A673 (cell line): ENCODE measurements around the gene MORC4. TPM values are rescaled to one million over a fixed set of nuclear protein-coding genes. Genes with fewer than 3 reads are reported as not detected.
A peak's percentile ranks its signal among the peaks of the same experiment; 100 is the strongest.
"Not testable (repeated sequence)": the region's sequence is repeated elsewhere in the genome, so short reads cannot be mapped to it uniquely, and the experiment has no call there.

Experiments used
- BruUV-seq: library from RNA; stranded (reverse); fragments of 400-500 nt; replicated peaks from 2 replicates; lab custom pipeline; 2021; lab: Mats Ljungman, UMichigan
- CTCF ChIA-PET: fragments of 300-600 bp; sonication (Branson Sonifier 250); formaldehyde crosslinking; loops from one replicate; lab custom pipeline; 2022; ENCODE audit warnings: antibody characterized with exemption; lab: Charles Lee
- POLR2A ChIA-PET: fragments of 300-600 bp; sonication (Branson Sonifier 250); formaldehyde crosslinking; loops from one replicate; lab custom pipeline; 2022; ENCODE audit warnings: antibody characterized with exemption; ENCODE audit not compliant: low non-redundant PET; lab: Charles Lee
- DNase-seq: peaks from one replicate; pipeline ENCODE4 v3.0.0-alpha.2; 2015; ENCODE audit warnings: low spot score
- H3K27ac ChIP-seq: fragments of 200-600 bp; sonication (generic); 2 replicates; pipeline ENCODE4 v1.5.1; 2016; ENCODE audit warnings: mixed run types, low read depth, mild to moderate bottlenecking, mixed read lengths, antibody characterized with exemption, low read length; ENCODE audit not compliant: poor library complexity, severe bottlenecking
- H3K27me3 ChIP-seq: fragments of 200-600 bp; sonication (generic); replicated peaks from 2 replicates; pipeline ENCODE4 v1.6.1; 2017; ENCODE audit warnings: mixed run types, low read depth, mild to moderate bottlenecking, mixed read lengths, antibody characterized with exemption, low read length; ENCODE audit not compliant: insufficient read depth, poor library complexity
- H3K36me3 ChIP-seq: fragments of 200-600 bp; sonication (generic); 2 replicates; pipeline ENCODE4 v1.6.1; 2016; ENCODE audit warnings: mixed run types, mild to moderate bottlenecking, mixed read lengths, antibody characterized with exemption, low read length; ENCODE audit not compliant: insufficient read depth, poor library complexity, severe bottlenecking
- H3K4me1 ChIP-seq: fragments of 200-600 bp; sonication (generic); 2 replicates; pipeline ENCODE4 v1.6.1; 2017; ENCODE audit warnings: mixed run types, mild to moderate bottlenecking, mixed read lengths, antibody characterized with exemption, low read length; ENCODE audit not compliant: insufficient read depth, poor library complexity, severe bottlenecking
- H3K4me3 ChIP-seq: fragments of 200-600 bp; sonication (generic); 2 replicates; pipeline ENCODE4 v1.5.1; 2016; ENCODE audit warnings: low read depth, mixed run types, mild to moderate bottlenecking, mixed read lengths, low read length; ENCODE audit not compliant: poor library complexity, severe bottlenecking
- H3K9me3 ChIP-seq: fragments of 200-600 bp; sonication (generic); 2 replicates; pipeline ENCODE4 v1.6.1; 2016; ENCODE audit warnings: mixed run types, low read depth, mild to moderate bottlenecking, mixed read lengths, antibody characterized with exemption, low read length; ENCODE audit not compliant: poor library complexity, severe bottlenecking
- CTCF ChIP-seq: fragments of 300-800, 200-600 bp; sonication (generic); conservative IDR thresholded peaks from 2 replicates; pipeline ENCODE4 v1.5.1; 2017; ENCODE audit warnings: low read depth, mild to moderate bottlenecking, antibody characterized with exemption, low read length, moderate library complexity, mixed read lengths
- EZH2 ChIP-seq: fragments of 200-600 bp; sonication (generic); IDR thresholded peaks from 2 replicates; pipeline ENCODE4 v1.6.1; 2017; ENCODE audit warnings: borderline replicate concordance, low read depth, mild to moderate bottlenecking, mixed read lengths, antibody characterized with exemption, low read length; ENCODE audit not compliant: poor library complexity, severe bottlenecking
- intact Hi-C: fragments of 100-400 bp; cut with micrococcal nuclease; formaldehyde crosslinking; loops from one replicate; pipeline ENCODE4 v1.10.0; 2022; ENCODE audit not compliant: unreplicated experiment
- total RNA-seq: library from RNA; stranded (reverse); gene quantifications from 2 replicates; pipeline ENCODE4 v1.2.3, GENCODE V29; 2021

Gene MORC4
- total RNA-seq, 1 experiment from 2014 or later, result 15.9 TPM

GRCh38 chrX:106973433-106974149, 26.4 kb downstream of the MORC4 start:
- H3K36me3 ChIP-seq, result no peaks in the 10 kb centered on the region
- TF ChIP-seq CTCF (no peak), EZH2 (no peak)
- intact Hi-C loops, result no loop called here
- ChIA-PET CTCF (no interaction called here), POLR2A (no interaction called here)
- H3K27me3 ChIP-seq, result peaks cover 3% of the 10 kb centered on the region
- no peaks in the 10 kb centered on the region for H3K9me3 ChIP-seq
- DNase-seq, result no peak
- BruUV-seq, result no TSS peak
- no peak overlapping the region for H3K4me3 ChIP-seq
- H3K27ac ChIP-seq, result no peak overlapping the region
- H3K4me1 ChIP-seq, result no peaks in the 10 kb centered on the region

- H3K36me3 ChIP-seq, result no peaks in the 10 kb centered on the region
- intact Hi-C loops, result no loop called here
- CTCF ChIA-PET, result no interaction called here
- no TSS peak for BruUV-seq
- H3K9me3 ChIP-seq, result no peaks in the 10 kb centered on the region
- POLR2A ChIA-PET, result no interaction called here
- H3K4me3 ChIP-seq, result no peak overlapping the region
- H3K27me3 ChIP-seq, result peaks cover under 1% of the 10 kb centered on the region
- no peak for DNase-seq
- H3K4me1 ChIP-seq, result no peaks in the 10 kb centered on the region
- TF ChIP-seq CTCF (no peak), EZH2 (no peak)
- H3K27ac ChIP-seq, result no peak overlapping the region
Observed at GRCh38 chrX:106972896-106973295, 27.1 kb downstream of the MORC4 start.

- H3K27me3 ChIP-seq, POLR2A ChIA-PET, H3K27ac ChIP-seq, H3K36me3 ChIP-seq, BruUV-seq, H3K4me3 ChIP-seq, H3K4me1 ChIP-seq, H3K9me3 ChIP-seq, intact Hi-C loops: not testable (repeated sequence)
- DNase-seq, result peak; percentile 35
- CTCF ChIA-PET, result interaction anchor here (0.6 kb wide), 1 partner anchor 91 kb away, joined by 3 read pairs; no protein-coding TSS in a partner anchor
Observed at GRCh38 chrX:106966547-106966946, 33.5 kb downstream of the MORC4 start.

GRCh38 chrX:106964290-106964689, 35.7 kb downstream of the MORC4 start:
- H3K4me3 ChIP-seq, result no peak overlapping the region
- no peaks in the 10 kb centered on the region for H3K36me3 ChIP-seq
- intact Hi-C loops, result no loop called here
- no peak for TF ChIP-seq EZH2
- TF ChIP-seq CTCF, result no peak
- BruUV-seq, result no TSS peak
- ChIA-PET POLR2A (no interaction called here), CTCF (no interaction called here)
- no peaks in the 10 kb centered on the region for H3K27me3 ChIP-seq
- H3K27ac ChIP-seq, result no peak overlapping the region
- no peaks in the 10 kb centered on the region for H3K9me3 ChIP-seq
- H3K4me1 ChIP-seq, result no peaks in the 10 kb centered on the region
- no peak for DNase-seq
